ENCODE results near the gene PPP1R13L.

- no peak for TF ChIP-seq CTCF (IDR thresholded peaks at IDR 0.05)
- TF ChIP-seq POLR2A (IDR thresholded peaks at IDR 0.05) = no peak
- TF ChIP-seq POLR2AphosphoS5 (IDR thresholded peaks at IDR 0.05) = no peak
- TF ChIP-seq EP300 (IDR thresholded peaks at IDR 0.05; ENCODE audit: low read depth) = no peak
Measured at GRCh38 chr19:45350477-45351058, 54.3 kb downstream of the PPP1R13L start.
